GM06990 (cell line): ENCODE measurements around the gene AHSG.

Experiments
- DNase-seq: peaks from one replicate; pipeline ENCODE4 v3.0.0-alpha.2; 2011; ENCODE audit not compliant: insufficient read length; ENCODE audit errors: extremely low read depth
- H3K27me3 ChIP-seq: replicated peaks from 2 replicates; pipeline ENCODE4 v1.6.0; 2011; ENCODE audit warnings: low read length; ENCODE audit not compliant: control insufficient read depth, insufficient read depth
- H3K36me3 ChIP-seq: 2 replicates; pipeline ENCODE4 v1.5.1; 2011; ENCODE audit warnings: low read length; ENCODE audit not compliant: control insufficient read depth, insufficient read depth
- H3K4me3 ChIP-seq: replicated peaks from 2 replicates; pipeline ENCODE4 v1.5.1; 2011; ENCODE audit warnings: low read depth, mild to moderate bottlenecking, control low read depth, low read length
- CTCF ChIP-seq: IDR thresholded peaks from 2 replicates; pipeline ENCODE4 v1.5.1; 2011; ENCODE audit warnings: low read length, control low read depth, mild to moderate bottlenecking, inconsistent platforms; ENCODE audit not compliant: insufficient read depth, poor library complexity, severe bottlenecking

AHSG gene

GRCh38 chr3:186570096-186570940 is 42.5 kb upstream of the AHSG start, which contains the start of gene DNAJB11:
TSS of gene DNAJB11 (plus strand) at chr3:186570720. CDS start at chr3:186570898, 178 bp downstream.
- Histone ChIP-seq H3K27me3 (no peaks in the 10 kb centered on the region), H3K36me3 (peaks cover 2% of the 10 kb centered on the region; the same call in 1 of the 2 replicates), H3K4me3 (peak within 1 kb of the TSS; percentile 93)
- no peak for TF ChIP-seq CTCF
- DNase-seq, result peak; percentile 96

DNA sequence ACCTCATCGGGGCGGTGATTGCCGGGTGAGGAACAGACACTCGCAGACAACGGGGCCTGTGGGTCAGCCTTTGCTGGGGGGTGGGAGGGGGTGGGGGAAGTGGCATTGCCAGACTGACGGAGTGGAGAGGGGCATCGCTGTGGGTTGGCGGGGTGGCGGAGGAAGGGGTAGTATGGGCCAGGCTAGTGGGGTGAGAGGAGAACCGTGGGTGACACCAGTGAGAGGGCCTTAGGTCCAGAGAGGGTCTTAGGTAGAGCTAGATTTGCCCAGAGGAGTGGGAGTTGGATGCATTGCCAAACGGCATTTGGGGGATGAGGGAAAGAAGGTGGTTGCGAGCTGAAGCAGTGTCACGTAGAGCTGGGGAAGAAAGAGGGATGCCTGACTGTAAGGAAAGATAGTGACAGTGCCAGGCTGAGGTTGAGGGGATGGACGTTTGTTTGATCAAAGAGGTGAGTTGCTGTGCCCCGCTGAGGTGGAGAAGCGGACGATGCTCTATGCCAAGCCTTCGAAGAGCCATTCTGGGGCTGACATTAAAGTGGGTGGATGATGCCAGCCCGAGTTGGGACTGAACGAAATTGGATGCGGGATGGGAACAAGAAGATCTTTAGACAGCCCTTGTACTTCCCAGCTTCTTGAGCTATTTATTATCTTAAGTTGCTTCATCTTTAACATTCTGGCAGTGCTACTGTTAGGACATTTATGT is 41.8 kb upstream of the AHSG start:
- H3K27me3 ChIP-seq, result no peaks in the 10 kb centered on the region
- DNase-seq, result no peak
- H3K4me3 ChIP-seq, result peak overlapping the region; percentile 93
- TF ChIP-seq CTCF, result no peak
- H3K36me3 ChIP-seq, result peaks cover 6% of the 10 kb centered on the region

DNA sequence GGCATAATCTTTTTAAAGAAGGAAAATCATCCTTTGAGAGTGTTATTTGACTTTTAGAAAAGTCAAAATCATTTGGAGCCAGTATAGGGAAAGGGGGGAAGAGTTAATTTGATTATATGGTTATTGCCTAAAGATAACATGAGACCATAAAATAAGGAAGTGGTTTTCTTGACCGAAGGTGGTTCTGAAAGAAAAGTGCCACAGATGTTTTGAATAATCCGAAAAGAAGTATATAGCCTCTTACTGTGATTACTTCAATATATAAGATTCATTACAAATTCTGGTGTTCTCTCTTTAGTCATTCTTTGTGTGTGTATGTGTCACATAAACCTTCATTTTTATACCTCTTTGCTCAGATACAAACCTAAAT is 41.2 kb upstream of the AHSG start:
- no peak for TF ChIP-seq CTCF
- Histone ChIP-seq H3K4me3 (peak overlapping the region; percentile 93), H3K27me3 (no peaks in the 10 kb centered on the region), H3K36me3 (peaks cover 9% of the 10 kb centered on the region)
- DNase-seq, result no peak

GRCh38 chr3:186577521-186577920 is 35.3 kb upstream of the AHSG start:
- DNase-seq, result no peak
- Histone ChIP-seq H3K27me3 (no peaks in the 10 kb centered on the region), H3K4me3 (no peak overlapping the region), H3K36me3 (peaks cover 11% of the 10 kb centered on the region)
- TF ChIP-seq CTCF, result no peak

DNA sequence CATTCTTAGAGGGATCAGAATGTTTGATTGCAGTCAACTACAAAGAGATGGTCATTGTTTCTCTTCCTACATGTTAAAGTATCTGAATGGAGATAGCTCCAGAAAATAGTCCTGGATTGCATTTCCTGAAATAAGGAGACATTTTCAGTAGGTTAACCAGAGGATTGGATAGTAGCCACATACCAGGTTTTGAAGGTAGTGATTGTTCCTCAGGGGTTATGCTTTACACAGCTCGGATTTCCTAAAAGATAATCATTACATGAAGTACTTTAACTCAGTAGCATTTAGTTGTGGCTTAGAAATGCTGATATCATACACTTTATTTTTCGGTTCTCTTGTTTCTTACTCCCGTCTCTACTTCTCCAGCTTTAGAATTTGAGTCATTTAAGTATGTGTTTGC is 32.1 kb upstream of the AHSG start:
- TF ChIP-seq CTCF, result no peak
- H3K36me3 ChIP-seq, result peaks cover 13% of the 10 kb centered on the region
- no peaks in the 10 kb centered on the region for H3K27me3 ChIP-seq
- H3K4me3 ChIP-seq, result no peak overlapping the region
- no peak for DNase-seq
